ENCODE data around the gene COA1.
"Not testable (repeated sequence)": the region's sequence is repeated elsewhere in the genome, so short reads cannot be mapped to it uniquely, and the experiment has no call there.

Gene COA1

GRCh38 chr7:43636093-43636492, 93.2 kb downstream of the COA1 start:
- H3K27ac ChIP-seq (ENCODE audit: insufficient read depth, low read length, poor library complexity, severe bottlenecking) = peak overlapping the region; percentile 19
- H3K9me3 ChIP-seq (ENCODE audit: control insufficient read depth, low read length) = no peaks in the 10 kb centered on the region
- H3K36me3 ChIP-seq (ENCODE audit: control insufficient read depth, insufficient read depth, low read length) = peaks cover 41% of the 10 kb centered on the region
- DNase-seq = no peak
- H3K27me3 ChIP-seq (replicated peaks; ENCODE audit: control insufficient read depth, insufficient read depth, low read length, poor library complexity, severe bottlenecking) = no peaks in the 10 kb centered on the region
- H3K4me3 ChIP-seq (ENCODE audit: insufficient read depth, low read depth, low read length, poor library complexity, severe bottlenecking) = no peak overlapping the region
- H3K4me1 ChIP-seq (ENCODE audit: control insufficient read depth, insufficient read depth, low read length, poor library complexity, severe bottlenecking) = peaks cover 18% of the 10 kb centered on the region

GRCh38 chr7:43634384-43634783, 94.9 kb downstream of the COA1 start:
- H3K27me3 ChIP-seq (replicated peaks; ENCODE audit: control insufficient read depth, insufficient read depth, low read length, poor library complexity, severe bottlenecking) = no peaks in the 10 kb centered on the region
- H3K4me1 ChIP-seq (ENCODE audit: control insufficient read depth, insufficient read depth, low read length, poor library complexity, severe bottlenecking) = peaks cover 18% of the 10 kb centered on the region
- no peak for DNase-seq
- no peak overlapping the region for H3K27ac ChIP-seq (ENCODE audit: insufficient read depth, low read length, poor library complexity, severe bottlenecking)
- no peaks in the 10 kb centered on the region for H3K9me3 ChIP-seq (ENCODE audit: control insufficient read depth, low read length)
- no peak overlapping the region for H3K4me3 ChIP-seq (ENCODE audit: insufficient read depth, low read depth, low read length, poor library complexity, severe bottlenecking)
- peaks cover 38% of the 10 kb centered on the region for H3K36me3 ChIP-seq (ENCODE audit: control insufficient read depth, insufficient read depth, low read length)

GRCh38 chr7:43632746-43633145, 96.6 kb downstream of the COA1 start:
- H3K4me1 ChIP-seq (ENCODE audit: control insufficient read depth, insufficient read depth, low read length, poor library complexity, severe bottlenecking) = peaks cover 9% of the 10 kb centered on the region

GRCh38 chr7:43631559-43631958, 97.8 kb downstream of the COA1 start:
- Histone ChIP-seq H3K9me3 (ENCODE audit: control insufficient read depth, low read length) (no peaks in the 10 kb centered on the region), H3K27me3 (replicated peaks; ENCODE audit: control insufficient read depth, insufficient read depth, low read length, poor library complexity, severe bottlenecking) (no peaks in the 10 kb centered on the region), H3K27ac (ENCODE audit: insufficient read depth, low read length, poor library complexity, severe bottlenecking) (no peak overlapping the region), H3K4me1 (ENCODE audit: control insufficient read depth, insufficient read depth, low read length, poor library complexity, severe bottlenecking) (no peaks in the 10 kb centered on the region), H3K4me3 (ENCODE audit: insufficient read depth, low read depth, low read length, poor library complexity, severe bottlenecking) (no peak overlapping the region), H3K36me3 (ENCODE audit: control insufficient read depth, insufficient read depth, low read length) (peaks cover 44% of the 10 kb centered on the region)
- DNase-seq = no peak

More at GRCh38 chr7:43632746-43633145, 96.6 kb downstream of the COA1 start:
- Histone ChIP-seq H3K27me3 (replicated peaks; ENCODE audit: control insufficient read depth, insufficient read depth, low read length, poor library complexity, severe bottlenecking) (no peaks in the 10 kb centered on the region), H3K27ac (ENCODE audit: insufficient read depth, low read length, poor library complexity, severe bottlenecking) (no peak overlapping the region), H3K4me3 (ENCODE audit: insufficient read depth, low read depth, low read length, poor library complexity, severe bottlenecking) (no peak overlapping the region), H3K36me3 (ENCODE audit: control insufficient read depth, insufficient read depth, low read length) (peaks cover 39% of the 10 kb centered on the region), H3K9me3 (ENCODE audit: control insufficient read depth, low read length) (no peaks in the 10 kb centered on the region)
- no peak for DNase-seq

GRCh38 chr7:43630482-43630881, 98.8 kb downstream of the COA1 start:
- Histone ChIP-seq H3K4me1 (ENCODE audit: control insufficient read depth, insufficient read depth, low read length, poor library complexity, severe bottlenecking) (peaks cover 1% of the 10 kb centered on the region), H3K27me3 (replicated peaks; ENCODE audit: control insufficient read depth, insufficient read depth, low read length, poor library complexity, severe bottlenecking) (no peaks in the 10 kb centered on the region), H3K4me3 (ENCODE audit: insufficient read depth, low read depth, low read length, poor library complexity, severe bottlenecking) (no peak overlapping the region), H3K36me3 (ENCODE audit: control insufficient read depth, insufficient read depth, low read length) (peaks cover 42% of the 10 kb centered on the region), H3K27ac (ENCODE audit: insufficient read depth, low read length, poor library complexity, severe bottlenecking) (no peak overlapping the region), H3K9me3 (ENCODE audit: control insufficient read depth, low read length) (no peaks in the 10 kb centered on the region)
- no peak for DNase-seq

- peaks cover 42% of the 10 kb centered on the region for H3K36me3 ChIP-seq (ENCODE audit: control insufficient read depth, insufficient read depth, low read length)
- no peaks in the 10 kb centered on the region for H3K9me3 ChIP-seq (ENCODE audit: control insufficient read depth, low read length)
- DNase-seq = no peak
- no peak overlapping the region for H3K4me3 ChIP-seq (ENCODE audit: insufficient read depth, low read depth, low read length, poor library complexity, severe bottlenecking)
- H3K4me1 ChIP-seq (ENCODE audit: control insufficient read depth, insufficient read depth, low read length, poor library complexity, severe bottlenecking) = peaks cover 8% of the 10 kb centered on the region
- no peaks in the 10 kb centered on the region for H3K27me3 ChIP-seq (replicated peaks; ENCODE audit: control insufficient read depth, insufficient read depth, low read length, poor library complexity, severe bottlenecking)
- no peak overlapping the region for H3K27ac ChIP-seq (ENCODE audit: insufficient read depth, low read length, poor library complexity, severe bottlenecking)
These were observed 99.5 kb downstream of the COA1 start for GRCh38 chr7:43629857-43630256.

- no peaks in the 10 kb centered on the region for H3K9me3 ChIP-seq (ENCODE audit: control insufficient read depth, low read length)
- no peak overlapping the region for H3K27ac ChIP-seq (ENCODE audit: insufficient read depth, low read length, poor library complexity, severe bottlenecking)
- H3K4me1 ChIP-seq (ENCODE audit: control insufficient read depth, insufficient read depth, low read length, poor library complexity, severe bottlenecking) = peaks cover 21% of the 10 kb centered on the region
- H3K36me3 ChIP-seq (ENCODE audit: control insufficient read depth, insufficient read depth, low read length) = peaks cover 42% of the 10 kb centered on the region
- H3K27me3 ChIP-seq (replicated peaks; ENCODE audit: control insufficient read depth, insufficient read depth, low read length, poor library complexity, severe bottlenecking) = no peaks in the 10 kb centered on the region
- no peak for DNase-seq
- no peak overlapping the region for H3K4me3 ChIP-seq (ENCODE audit: insufficient read depth, low read depth, low read length, poor library complexity, severe bottlenecking)
These were observed 100.9 kb downstream of the COA1 start for GRCh38 chr7:43628431-43628830.

GRCh38 chr7:43627798-43628197, 101.5 kb downstream of the COA1 start:
- not testable (repeated sequence) for H3K9me3 ChIP-seq (ENCODE audit: control insufficient read depth, low read length); H3K27me3 ChIP-seq (replicated peaks; ENCODE audit: control insufficient read depth, insufficient read depth, low read length, poor library complexity, severe bottlenecking); DNase-seq; H3K27ac ChIP-seq (ENCODE audit: insufficient read depth, low read length, poor library complexity, severe bottlenecking); H3K4me3 ChIP-seq (ENCODE audit: insufficient read depth, low read depth, low read length, poor library complexity, severe bottlenecking)
- H3K4me1 ChIP-seq (ENCODE audit: control insufficient read depth, insufficient read depth, low read length, poor library complexity, severe bottlenecking) = peaks cover 26% of the 10 kb centered on the region
- H3K36me3 ChIP-seq (ENCODE audit: control insufficient read depth, insufficient read depth, low read length) = peaks cover 37% of the 10 kb centered on the region

GRCh38 chr7:43626695-43627094, 102.6 kb downstream of the COA1 start:
- Histone ChIP-seq H3K9me3 (ENCODE audit: control insufficient read depth, low read length) (no peaks in the 10 kb centered on the region), H3K27me3 (replicated peaks; ENCODE audit: control insufficient read depth, insufficient read depth, low read length, poor library complexity, severe bottlenecking) (no peaks in the 10 kb centered on the region), H3K4me3 (ENCODE audit: insufficient read depth, low read depth, low read length, poor library complexity, severe bottlenecking) (no peak overlapping the region), H3K27ac (ENCODE audit: insufficient read depth, low read length, poor library complexity, severe bottlenecking) (no peak overlapping the region), H3K36me3 (ENCODE audit: control insufficient read depth, insufficient read depth, low read length) (peaks cover 29% of the 10 kb centered on the region), H3K4me1 (ENCODE audit: control insufficient read depth, insufficient read depth, low read length, poor library complexity, severe bottlenecking) (peaks cover 35% of the 10 kb centered on the region)
- DNase-seq = no peak

- H3K27ac ChIP-seq (ENCODE audit: insufficient read depth, low read length, poor library complexity, severe bottlenecking) = no peak overlapping the region
- no peaks in the 10 kb centered on the region for H3K9me3 ChIP-seq (ENCODE audit: control insufficient read depth, low read length)
- no peak for DNase-seq
- peaks cover 28% of the 10 kb centered on the region for H3K36me3 ChIP-seq (ENCODE audit: control insufficient read depth, insufficient read depth, low read length)
- no peak overlapping the region for H3K4me3 ChIP-seq (ENCODE audit: insufficient read depth, low read depth, low read length, poor library complexity, severe bottlenecking)
- H3K27me3 ChIP-seq (replicated peaks; ENCODE audit: control insufficient read depth, insufficient read depth, low read length, poor library complexity, severe bottlenecking) = no peaks in the 10 kb centered on the region
- peaks cover 41% of the 10 kb centered on the region for H3K4me1 ChIP-seq (ENCODE audit: control insufficient read depth, insufficient read depth, low read length, poor library complexity, severe bottlenecking)
These were observed 103.3 kb downstream of the COA1 start for GRCh38 chr7:43625980-43626379.

GRCh38 chr7:43625453-43625852, 103.9 kb downstream of the COA1 start:
- Histone ChIP-seq H3K27ac (ENCODE audit: insufficient read depth, low read length, poor library complexity, severe bottlenecking) (peak overlapping the region; percentile 30), H3K36me3 (ENCODE audit: control insufficient read depth, insufficient read depth, low read length) (peaks cover 24% of the 10 kb centered on the region)

More at GRCh38 chr7:43625453-43625852, 103.9 kb downstream of the COA1 start:
- Histone ChIP-seq H3K4me3 (ENCODE audit: insufficient read depth, low read depth, low read length, poor library complexity, severe bottlenecking) (no peak overlapping the region), H3K4me1 (ENCODE audit: control insufficient read depth, insufficient read depth, low read length, poor library complexity, severe bottlenecking) (peaks cover 45% of the 10 kb centered on the region), H3K9me3 (ENCODE audit: control insufficient read depth, low read length) (no peaks in the 10 kb centered on the region), H3K27me3 (replicated peaks; ENCODE audit: control insufficient read depth, insufficient read depth, low read length, poor library complexity, severe bottlenecking) (no peaks in the 10 kb centered on the region)
- DNase-seq = peak; percentile 19 to 49 (median 36)
